Mesenchymal stem cell (in vitro differentiated cells and primary cell): ENCODE data around the gene DACT2.

Source experiments
- DNase-seq: peaks from one replicate; pipeline ENCODE4 v3.0.0-alpha.2; 2013
- H2AFZ ChIP-seq: one replicate; pipeline ENCODE4 v1.6.1; 2013; ENCODE audit warnings: low read depth, mild to moderate bottlenecking, control low read depth, inconsistent platforms, low read length, moderate library complexity
- H2AK5ac ChIP-seq: 2 replicates; pipeline ENCODE4 v1.6.1; 2013; ENCODE audit warnings: low read length, moderate library complexity, mild to moderate bottlenecking, inconsistent platforms; ENCODE audit not compliant: severe bottlenecking
- H2BK120ac ChIP-seq: one replicate; pipeline ENCODE4 v1.6.1; 2013; ENCODE audit warnings: low read depth, mild to moderate bottlenecking, inconsistent platforms, low read length, moderate library complexity
- H2BK12ac ChIP-seq, 2 experiments: one replicate each; pipeline ENCODE4 v1.6.1; 2013; ENCODE audit warnings: inconsistent platforms in 2 of 2, low read length in 2 of 2, mild to moderate bottlenecking in 2 of 2, moderate library complexity in 2 of 2, control low read depth in 1 of 2
- H2BK15ac ChIP-seq: one replicate; pipeline ENCODE4 v1.6.1; 2013; ENCODE audit warnings: mild to moderate bottlenecking, low read depth, inconsistent platforms; ENCODE audit not compliant: poor library complexity, severe bottlenecking
- H2BK5ac ChIP-seq: 2 replicates; pipeline ENCODE4 v1.6.1; 2013; ENCODE audit warnings: low read depth, mild to moderate bottlenecking, low read length, control low read depth, inconsistent platforms; ENCODE audit not compliant: poor library complexity, severe bottlenecking
- H3K14ac ChIP-seq, 2 experiments: one replicate each; pipeline ENCODE4 v1.6.1; 2013; ENCODE audit warnings: inconsistent platforms in 2 of 2, low read length in 2 of 2, control low read depth in 1 of 2, mild to moderate bottlenecking in 1 of 2, moderate library complexity in 1 of 2
- H3K18ac ChIP-seq, 2 experiments: one replicate each; pipeline ENCODE4 v1.6.1; 2013; ENCODE audit warnings: inconsistent platforms in 2 of 2, low read length in 2 of 2, control low read depth in 1 of 2, low read depth in 1 of 2, mild to moderate bottlenecking in 1 of 2
- H3K23ac ChIP-seq, 2 experiments: one replicate each; pipeline ENCODE4 v1.6.1; 2013; ENCODE audit warnings: inconsistent platforms in 2 of 2, low read length in 2 of 2, mild to moderate bottlenecking in 2 of 2, moderate library complexity in 2 of 2, control low read depth in 1 of 2
- H3K27ac ChIP-seq: 2 replicates; pipeline ENCODE4 v1.5.1; 2013; ENCODE audit warnings: mild to moderate bottlenecking, moderate library complexity, low read length, control low read depth, inconsistent platforms; ENCODE audit not compliant: poor library complexity, severe bottlenecking
- H3K27me3 ChIP-seq, 2 experiments: 2 replicates each; pipeline versions ENCODE4 v1.6.1 to v1.7.0; 2013; ENCODE audit warnings: low read length in 2 of 2, mild to moderate bottlenecking in 2 of 2, moderate library complexity in 2 of 2, control low read depth in 1 of 2, inconsistent platforms in 1 of 2; ENCODE audit not compliant: control insufficient read depth in 1 of 2, insufficient read depth in 1 of 2
- H3K36me3 ChIP-seq, 2 experiments: 2 replicates each; pipeline versions ENCODE4 v1.6.1 to v1.7.0; 2013; ENCODE audit warnings: low read length in 2 of 2, control low read depth in 1 of 2, inconsistent platforms in 1 of 2, low read depth in 1 of 2, mild to moderate bottlenecking in 1 of 2; ENCODE audit not compliant: insufficient read depth in 2 of 2, control insufficient read depth in 1 of 2
- H3K4ac ChIP-seq, 2 experiments: one replicate each; pipeline ENCODE4 v1.6.1; 2013; ENCODE audit warnings: inconsistent platforms in 2 of 2, low read length in 2 of 2, mild to moderate bottlenecking in 2 of 2, moderate library complexity in 2 of 2, control low read depth in 1 of 2, low read depth in 1 of 2
- H3K4me1 ChIP-seq: 2 replicates; pipeline ENCODE4 v1.6.1; 2013; ENCODE audit warnings: low read depth, low read length, control low read depth; ENCODE audit not compliant: control insufficient read depth, insufficient read depth
- H3K4me2 ChIP-seq: 2 replicates; pipeline ENCODE4 v1.6.1; 2013; ENCODE audit warnings: low read length, mild to moderate bottlenecking, inconsistent platforms; ENCODE audit not compliant: poor library complexity, severe bottlenecking
- H3K4me3 ChIP-seq, 2 experiments: 2 replicates each; pipeline versions ENCODE4 v1.5.1 to v1.7.0; 2013; ENCODE audit warnings: low read length in 2 of 2, mild to moderate bottlenecking in 2 of 2, control low read depth in 1 of 2, low read depth in 1 of 2; ENCODE audit not compliant: insufficient read depth in 1 of 2
- H3K79me1 ChIP-seq: replicated peaks from 2 replicates; pipeline ENCODE4 v1.6.1; 2013; ENCODE audit warnings: mild to moderate bottlenecking, control low read depth, low read length, inconsistent platforms; ENCODE audit not compliant: poor library complexity, severe bottlenecking
- H3K9ac ChIP-seq: 2 replicates; pipeline ENCODE4 v1.7.0; 2013; ENCODE audit warnings: mild to moderate bottlenecking, low read length, moderate library complexity
- H3K9me3 ChIP-seq: 2 replicates; pipeline ENCODE4 v1.7.0; 2013; ENCODE audit warnings: mild to moderate bottlenecking, low read length; ENCODE audit not compliant: control insufficient read depth
- H4K8ac ChIP-seq: one replicate; pipeline ENCODE4 v1.6.1; 2013; ENCODE audit warnings: inconsistent platforms, mild to moderate bottlenecking, low read length, moderate library complexity
- H4K91ac ChIP-seq: one replicate; pipeline ENCODE4 v1.6.1; 2013; ENCODE audit warnings: mild to moderate bottlenecking, low read length, inconsistent platforms
- WGBS: methylation state at CpG from one replicate; pipeline ENCODE4 v1.1.7; 2013; ENCODE audit warnings: mixed read lengths; 5-methylcytosine and 5-hydroxymethylcytosine counted together

The DACT2 gene

DNA sequence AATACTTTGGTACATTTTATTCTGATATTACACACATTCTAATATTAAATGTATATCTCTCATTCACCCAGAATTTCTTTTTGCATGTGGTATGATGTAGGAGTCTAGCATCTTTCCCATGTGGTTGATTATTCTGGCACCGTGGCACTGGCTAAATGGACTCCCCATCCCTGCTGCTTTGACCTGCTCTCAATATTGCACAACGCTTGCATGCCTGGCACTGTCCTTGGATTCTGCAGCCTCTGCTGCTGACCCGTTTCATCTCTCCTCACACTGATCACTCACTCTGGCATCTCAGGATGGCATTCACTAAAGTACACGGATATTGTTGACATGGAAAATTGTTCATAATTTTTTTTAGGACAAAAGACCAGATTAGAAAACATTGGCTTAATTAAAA, 11.5 kb upstream of the DACT2 start:
- Histone ChIP-seq H3K4me3 (no peak overlapping the region), H2BK15ac (no peak overlapping the region), H3K27me3 (peaks cover 0 to 33% of the 10 kb centered on the region in 2 experiments), H2BK120ac (no peak overlapping the region), H3K14ac (no peak overlapping the region), H3K9ac (no peak overlapping the region), H3K79me1 (no peaks in the 10 kb centered on the region), H3K18ac (no peak overlapping the region), H3K36me3 (no peaks in the 10 kb centered on the region), H2AK5ac (no peak overlapping the region), H3K4me1 (peaks cover 4% of the 10 kb centered on the region), H3K4me2 (no peak overlapping the region), H2BK5ac (no peak overlapping the region), H4K8ac (no peak overlapping the region), H2AFZ (no peak overlapping the region), H3K4ac (no peak overlapping the region), H3K9me3 (no peaks in the 10 kb centered on the region), H3K27ac (no peak overlapping the region), H4K91ac (no peak overlapping the region), H3K23ac (no peak overlapping the region), H2BK12ac (no peak overlapping the region)
- 86% methylated on average over 2 of the region's 4 CpGs for WGBS
- DNase-seq = no peak

DNA sequence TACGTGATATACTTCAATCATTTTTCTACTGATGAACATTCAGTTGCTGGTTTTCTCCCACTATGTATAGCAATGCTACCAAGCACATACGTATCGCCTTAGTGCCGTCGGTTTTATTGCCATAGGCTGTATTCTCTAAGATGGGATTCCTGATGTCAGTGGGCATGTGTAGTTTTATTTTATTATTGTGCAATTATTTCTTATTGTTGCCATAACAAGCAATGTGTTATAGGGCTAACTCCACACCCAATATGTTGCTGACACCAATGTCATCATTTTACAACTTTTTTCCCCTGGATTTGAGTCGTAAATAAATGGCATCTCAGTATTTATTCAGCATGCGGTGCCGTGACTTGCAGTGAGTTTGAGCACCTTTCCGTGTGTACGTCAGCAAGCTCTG, 10.8 kb upstream of the DACT2 start:
- no peak overlapping the region for H3K4me2 ChIP-seq
- no peak overlapping the region for H3K27ac ChIP-seq
- no peak overlapping the region for H2AFZ ChIP-seq
- no peak overlapping the region for H3K4ac ChIP-seq
- no peak overlapping the region for H4K8ac ChIP-seq
- H3K79me1 ChIP-seq = no peaks in the 10 kb centered on the region
- H4K91ac ChIP-seq = no peak overlapping the region
- DNase-seq = no peak
- H2BK12ac ChIP-seq = no peak overlapping the region
- no peak overlapping the region for H3K4me3 ChIP-seq
- H3K9ac ChIP-seq = no peak overlapping the region
- 93% methylated on average over 9 of the region's 10 CpGs for WGBS
- H3K36me3 ChIP-seq = no peaks in the 10 kb centered on the region
- H2BK5ac ChIP-seq = no peak overlapping the region
- no peak overlapping the region for H2BK15ac ChIP-seq
- no peaks in the 10 kb centered on the region for H3K9me3 ChIP-seq
- no peak overlapping the region for H3K18ac ChIP-seq
- no peak overlapping the region for H3K23ac ChIP-seq
- H3K4me1 ChIP-seq = peaks cover 4% of the 10 kb centered on the region
- H2AK5ac ChIP-seq = no peak overlapping the region
- H2BK120ac ChIP-seq = no peak overlapping the region
- no peak overlapping the region for H3K14ac ChIP-seq
- H3K27me3 ChIP-seq = peaks cover 0 to 39% of the 10 kb centered on the region in 2 experiments

DNA sequence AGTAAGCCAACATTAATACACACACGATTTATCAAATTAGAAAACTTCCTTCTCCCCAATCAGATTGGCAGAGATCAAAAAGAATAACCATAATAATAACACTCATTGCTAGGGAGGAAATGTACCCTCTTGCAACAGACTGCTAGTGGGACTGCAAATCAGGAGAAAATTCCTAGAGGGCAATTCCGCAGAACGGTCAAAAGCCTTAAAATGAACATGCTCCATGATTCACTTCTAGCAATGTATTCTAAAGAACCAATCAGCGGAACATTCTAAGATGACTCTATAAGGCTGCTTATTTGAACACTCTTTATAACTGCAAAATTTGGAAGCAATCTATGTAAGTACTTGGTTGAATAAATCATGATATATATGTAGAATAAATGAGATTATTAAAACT, 8.5 kb upstream of the DACT2 start:
- Histone ChIP-seq H2BK5ac (no peak overlapping the region), H4K8ac (no peak overlapping the region), H3K4me1 (peaks cover 4% of the 10 kb centered on the region), H2AK5ac (no peak overlapping the region), H2BK120ac (no peak overlapping the region), H3K4me3 (no peak overlapping the region), H3K27me3 (peaks cover 0 to 35% of the 10 kb centered on the region in 2 experiments), H3K18ac (no peak overlapping the region), H3K9ac (no peak overlapping the region), H3K4me2 (no peak overlapping the region), H3K23ac (no peak overlapping the region), H4K91ac (no peak overlapping the region), H3K79me1 (no peaks in the 10 kb centered on the region), H3K27ac (no peak overlapping the region), H3K14ac (no peak overlapping the region), H2AFZ (no peak overlapping the region), H2BK15ac (no peak overlapping the region), H3K36me3 (no peaks in the 10 kb centered on the region), H3K4ac (no peak overlapping the region), H3K9me3 (no peaks in the 10 kb centered on the region), H2BK12ac (no peak overlapping the region)
- DNase-seq = no peak
- whole genome bisulfite sequencing = 81% methylated on average over 3 of the region's 4 CpGs

DNA sequence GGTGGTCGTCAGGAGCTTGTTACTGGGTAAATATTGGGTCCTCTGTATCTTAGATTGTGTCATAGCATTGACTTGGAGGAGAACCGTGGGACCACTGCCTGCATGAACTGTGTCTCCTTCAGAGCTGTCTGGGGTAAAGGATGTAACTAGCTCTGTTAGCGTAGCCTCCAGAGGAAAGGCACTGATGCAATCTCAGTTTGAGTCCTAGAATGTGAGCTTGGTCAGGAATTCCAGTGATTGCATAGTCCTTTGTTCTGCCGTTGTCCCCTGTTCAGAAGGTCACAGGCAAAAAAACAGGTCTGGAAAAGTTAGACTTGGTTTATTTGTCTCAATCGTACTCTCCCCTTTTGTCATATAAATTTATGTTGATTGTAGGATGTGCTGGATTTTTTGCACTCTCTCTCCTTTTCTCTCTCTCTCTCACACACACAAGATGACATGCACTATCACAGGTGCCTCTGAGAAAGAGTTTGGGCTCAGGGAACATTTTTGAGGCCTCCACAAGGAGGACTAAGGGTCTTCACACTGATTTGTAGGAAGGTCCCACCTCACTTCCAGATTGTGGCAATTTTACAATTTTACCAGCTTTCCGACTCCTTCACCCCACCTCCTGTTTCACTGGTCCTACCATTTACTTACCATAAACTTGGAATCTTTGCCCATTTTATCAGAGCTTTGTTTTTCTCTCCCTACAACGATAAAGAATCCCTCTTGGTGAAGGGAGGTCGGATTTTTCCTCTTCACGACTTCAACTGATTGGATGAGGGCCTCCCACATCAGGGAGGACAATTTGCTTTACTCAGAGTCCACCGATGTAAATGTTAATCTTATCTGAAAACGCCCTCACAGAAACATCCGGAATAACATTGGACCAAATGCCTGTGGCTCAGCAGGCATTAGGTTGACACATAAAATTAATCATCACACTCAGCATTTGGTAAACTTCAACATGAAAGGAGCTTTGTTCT, 7.0 kb upstream of the DACT2 start:
- Histone ChIP-seq H3K18ac (no peak overlapping the region), H2BK120ac (no peak overlapping the region), H3K14ac (no peak overlapping the region), H2BK15ac (no peak overlapping the region), H2BK12ac (no peak overlapping the region), H3K4me2 (no peak overlapping the region), H3K4me1 (peaks cover 4% of the 10 kb centered on the region), H3K27ac (peak overlapping the region; percentile 44), H3K23ac (no peak overlapping the region), H3K4me3 (no peak overlapping the region), H2AK5ac (peak overlapping the region; percentile 54), H3K9ac (no peak overlapping the region), H3K36me3 (no peaks in the 10 kb centered on the region), H4K8ac (no peak overlapping the region), H2BK5ac (no peak overlapping the region), H2AFZ (no peak overlapping the region), H4K91ac (no peak overlapping the region), H3K4ac (no peak overlapping the region), H3K79me1 (no peaks in the 10 kb centered on the region), H3K9me3 (peaks cover under 1% of the 10 kb centered on the region), H3K27me3 (peaks cover 0 to 34% of the 10 kb centered on the region in 2 experiments)
- DNase-seq = no peak
- WGBS = 54% methylated on average over 11 of the region's 12 CpGs
